Measurements from ENCODE around the gene DGKZ.

Gene DGKZ

GRCh38 chr11:46336563-46337180 is 10.6 kb upstream of the DGKZ start:
- Histone ChIP-seq H3K27me3 (ENCODE audit: insufficient read depth, low read depth) (peaks cover 25% of the 10 kb centered on the region), H3K4me1 (ENCODE audit: low read depth, poor library complexity, severe bottlenecking) (no peaks in the 10 kb centered on the region), H3K79me2 (ENCODE audit: insufficient read depth, low read depth) (no peaks in the 10 kb centered on the region), H4K20me1 (ENCODE audit: insufficient read depth) (no peaks in the 10 kb centered on the region), H2AFZ (ENCODE audit: low read depth) (no peak overlapping the region), H3K27ac (no peak overlapping the region), H3K36me3 (ENCODE audit: insufficient read depth) (no peaks in the 10 kb centered on the region), H3K4me3 (IDR thresholded peaks at IDR 0.05; ENCODE audit: insufficient read depth, low read depth, low read length) (no peak overlapping the region), H3K4me2 (no peak overlapping the region), H3K9ac (no peak overlapping the region)
- TF ChIP-seq CTCF (conservative IDR thresholded peaks at IDR 0.05; ENCODE audit: low read depth, low read length) = no peak

- H3K4me2 ChIP-seq = no peak overlapping the region
- TF ChIP-seq CTCF (conservative IDR thresholded peaks at IDR 0.05; ENCODE audit: low read depth, low read length) = no peak
- H3K9ac ChIP-seq = no peak overlapping the region
- peaks cover 23% of the 10 kb centered on the region for H3K27me3 ChIP-seq (ENCODE audit: insufficient read depth, low read depth)
- no peaks in the 10 kb centered on the region for H3K36me3 ChIP-seq (ENCODE audit: insufficient read depth)
- H3K79me2 ChIP-seq (ENCODE audit: insufficient read depth, low read depth) = no peaks in the 10 kb centered on the region
- H3K4me3 ChIP-seq (IDR thresholded peaks at IDR 0.05; ENCODE audit: insufficient read depth, low read depth, low read length) = no peak overlapping the region
- no peaks in the 10 kb centered on the region for H4K20me1 ChIP-seq (ENCODE audit: insufficient read depth)
- H2AFZ ChIP-seq (ENCODE audit: low read depth) = no peak overlapping the region
- no peak overlapping the region for H3K27ac ChIP-seq
- no peaks in the 10 kb centered on the region for H3K4me1 ChIP-seq (ENCODE audit: low read depth, poor library complexity, severe bottlenecking)
Measured at GRCh38 chr11:46337626-46338345, 9.5 kb upstream of the DGKZ start.

- Histone ChIP-seq H3K27ac (no peak overlapping the region), H3K4me2 (no peak overlapping the region), H3K4me3 (IDR thresholded peaks at IDR 0.05; ENCODE audit: insufficient read depth, low read depth, low read length) (no peak overlapping the region), H3K36me3 (ENCODE audit: insufficient read depth) (no peaks in the 10 kb centered on the region), H3K4me1 (ENCODE audit: low read depth, poor library complexity, severe bottlenecking) (no peaks in the 10 kb centered on the region), H3K9ac (no peak overlapping the region), H4K20me1 (ENCODE audit: insufficient read depth) (no peaks in the 10 kb centered on the region), H3K79me2 (ENCODE audit: insufficient read depth, low read depth) (no peaks in the 10 kb centered on the region), H3K27me3 (ENCODE audit: insufficient read depth, low read depth) (peaks cover 30% of the 10 kb centered on the region), H2AFZ (ENCODE audit: low read depth) (no peak overlapping the region)
- no peak for TF ChIP-seq CTCF (conservative IDR thresholded peaks at IDR 0.05; ENCODE audit: low read depth, low read length)
Measured at GRCh38 chr11:46338636-46338987, 8.7 kb upstream of the DGKZ start.

GRCh38 chr11:46338988-46339666 is 8.1 kb upstream of the DGKZ start:
- Histone ChIP-seq H3K36me3 (ENCODE audit: insufficient read depth) (no peaks in the 10 kb centered on the region), H3K4me2 (no peak overlapping the region), H2AFZ (ENCODE audit: low read depth) (no peak overlapping the region), H3K4me3 (IDR thresholded peaks at IDR 0.05; ENCODE audit: insufficient read depth, low read depth, low read length) (no peak overlapping the region), H3K27ac (no peak overlapping the region), H3K27me3 (ENCODE audit: insufficient read depth, low read depth) (peaks cover 28% of the 10 kb centered on the region), H3K79me2 (ENCODE audit: insufficient read depth, low read depth) (no peaks in the 10 kb centered on the region), H3K4me1 (ENCODE audit: low read depth, poor library complexity, severe bottlenecking) (no peaks in the 10 kb centered on the region), H4K20me1 (ENCODE audit: insufficient read depth) (no peaks in the 10 kb centered on the region), H3K9ac (no peak overlapping the region)
- TF ChIP-seq CTCF (conservative IDR thresholded peaks at IDR 0.05; ENCODE audit: low read depth, low read length) = no peak
